Measurements from ENCODE around the gene PRKCB.

- no peak for TF ChIP-seq REST (IDR thresholded peaks at IDR 0.05; ENCODE audit: insufficient read depth in 1 of 2, low read depth in 2 of 2, low read length in 2 of 2)
- no peak for TF ChIP-seq SIN3A (IDR thresholded peaks at IDR 0.05; ENCODE audit: borderline replicate concordance, insufficient read depth, low read length)
- no peak for TF ChIP-seq TAF1 (IDR thresholded peaks at IDR 0.05; ENCODE audit: borderline replicate concordance, insufficient read depth, low read length)
- TF ChIP-seq POLR2AphosphoS5 (IDR thresholded peaks at IDR 0.05; ENCODE audit: low read depth, low read length) = no peak
- no peak for TF ChIP-seq FOXP2 (optimal IDR thresholded peaks at IDR 0.05; ENCODE audit: borderline replicate concordance, extremely low read depth, extremely low read length, insufficient read depth)
These were observed 392.7 kb downstream of the PRKCB start for GRCh38 chr16:24228514-24228913.

All from PFSK-1 (cell line).